CD8-positive, alpha-beta memory T cell (primary cell): ENCODE results near the gene STARD3NL. TPM values are rescaled to one million over a fixed set of nuclear protein-coding genes. Genes with fewer than 3 reads are reported as not detected.
"Not testable (repeated sequence)": the region's sequence is repeated elsewhere in the genome, so short reads cannot be mapped to it uniquely, and the experiment has no call there.

Experiments used
- CTCF ChIA-PET: fragments of 350-600 bp; sonication (Branson Sonifier 250); formaldehyde crosslinking; loops from one replicate; lab custom pipeline; 2021; ENCODE audit warnings: antibody characterized with exemption; lab: Charles Lee
- POLR2A ChIA-PET: fragments of 350-600 bp; sonication (Branson Sonifier 250); formaldehyde crosslinking; loops from one replicate; lab custom pipeline; 2021; ENCODE audit warnings: antibody characterized with exemption; lab: Charles Lee
- DNase-seq, 5 donors: peaks; one replicate each; pipeline versions ENCODE4 v3.0.0 to v3.0.0-alpha.2; 2020 to 2022; ENCODE audit warnings: mixed read lengths in 1 of 5
- H3K27ac ChIP-seq: one replicate; pipeline ENCODE4 v1.7.0; 2013; ENCODE audit warnings: low read depth, mild to moderate bottlenecking, low read length, moderate library complexity
- H3K27me3 ChIP-seq: 2 replicates; pipeline ENCODE4 v1.7.0; 2013; ENCODE audit warnings: low read length, mild to moderate bottlenecking; ENCODE audit not compliant: insufficient read depth, poor library complexity, severe bottlenecking
- H3K36me3 ChIP-seq: 2 replicates; pipeline ENCODE4 v1.7.0; 2013; ENCODE audit warnings: mild to moderate bottlenecking, low read length, moderate library complexity; ENCODE audit not compliant: insufficient read depth
- H3K4me1 ChIP-seq: 2 replicates; pipeline ENCODE4 v1.7.0; 2013; ENCODE audit warnings: mild to moderate bottlenecking, low read length, moderate library complexity; ENCODE audit not compliant: insufficient read depth
- H3K4me3 ChIP-seq: 2 replicates; pipeline ENCODE4 v1.7.0; 2013; ENCODE audit warnings: mild to moderate bottlenecking, low read length
- H3K9me3 ChIP-seq: 2 replicates; pipeline ENCODE4 v1.7.0; 2013; ENCODE audit warnings: mild to moderate bottlenecking, low read length
- H3K27ac Mint-ChIP-seq, 8 donors: one replicate each; pipeline ENCODE4 v1.8.0; 2020 to 2021; ENCODE audit warnings: mixed read lengths in 8 of 8, mild to moderate bottlenecking in 6 of 8, inconsistent platforms in 3 of 8, moderate library complexity in 3 of 8
- H3K27me3 Mint-ChIP-seq, 2 donors: one replicate each; pipeline ENCODE4 v1.8.0; 2020 to 2021; ENCODE audit warnings: mixed read lengths in 2 of 2, mild to moderate bottlenecking in 1 of 2, moderate library complexity in 1 of 2
- H3K36me3 Mint-ChIP-seq, 3 donors: one replicate each; pipeline ENCODE4 v1.8.0; 2020 to 2021; ENCODE audit warnings: mixed read lengths in 3 of 3, inconsistent platforms in 1 of 3, mild to moderate bottlenecking in 1 of 3
- H3K4me1 Mint-ChIP-seq, 3 donors: one replicate each; pipeline ENCODE4 v1.8.0; 2020 to 2021; ENCODE audit warnings: mixed read lengths in 3 of 3, inconsistent platforms in 1 of 3, mild to moderate bottlenecking in 1 of 3
- H3K4me3 Mint-ChIP-seq, 7 donors: one replicate each; pipeline ENCODE4 v1.8.0; 2020 to 2021; ENCODE audit warnings: mixed read lengths in 7 of 7, mild to moderate bottlenecking in 6 of 7, moderate library complexity in 4 of 7, inconsistent platforms in 2 of 7
- H3K9me3 Mint-ChIP-seq, 5 donors: one replicate each; pipeline ENCODE4 v1.8.0; 2020 to 2022; ENCODE audit warnings: mixed read lengths in 5 of 5, mild to moderate bottlenecking in 3 of 5, moderate library complexity in 2 of 5, inconsistent platforms in 1 of 5
- polyA plus RNA-seq: library from polyadenylated mRNA; unstranded; fragments of 300-500 nt; fragmentation: Illumina TruSeq; gene quantifications from one replicate; pipeline ENCODE4 v1.2.3, GENCODE V29; 2021
- total RNA-seq, 2 experiments: library from RNA; stranded (reverse); gene quantifications; one replicate each; pipeline ENCODE4 v1.2.3, GENCODE V29; 2021

STARD3NL gene
- total and polyA plus RNA-seq, 3 experiments from 2014 or later, result 41.5 to 54.2 (median 43.8) TPM

DNA sequence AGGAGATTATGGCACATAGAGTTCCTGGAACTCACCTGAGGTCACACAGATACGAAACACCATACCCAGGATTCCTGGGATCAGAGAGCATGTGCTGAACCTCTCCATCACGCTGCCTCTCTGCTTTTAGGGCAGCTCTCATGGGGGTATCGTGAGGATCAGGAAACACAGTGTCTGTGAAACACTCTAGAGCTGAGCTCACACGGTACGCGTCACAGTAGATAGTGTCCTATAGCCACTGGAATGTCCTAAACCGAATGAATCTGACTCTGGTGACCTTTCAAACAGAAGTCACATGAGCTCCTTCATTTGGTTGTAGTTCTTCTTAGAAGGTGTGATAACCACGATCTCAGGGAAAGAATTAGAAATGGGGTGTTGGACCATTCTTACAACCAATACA is 81.1 kb downstream of the STARD3NL start:
- DNase-seq, H3K27me3 ChIP-seq, H3K9me3 Mint-ChIP-seq, H3K9me3 ChIP-seq, POLR2A ChIA-PET, H3K27ac ChIP-seq, H3K4me1 ChIP-seq, H3K4me3 ChIP-seq, H3K27me3 Mint-ChIP-seq, H3K36me3 ChIP-seq, CTCF ChIA-PET: not testable (repeated sequence)
- peaks cover 1 to 43% (median 3%) of the 10 kb centered on the region in 3 donors for H3K36me3 Mint-ChIP-seq
- H3K4me3 Mint-ChIP-seq, result peak overlapping the region in 5 of 7 donors; percentile 26 to 78 (median 64)
- H3K27ac Mint-ChIP-seq, result peak overlapping the region; percentile 40 to 93 (median 89)
- H3K4me1 Mint-ChIP-seq, result peaks cover 22 to 50% (median 31%) of the 10 kb centered on the region in 3 donors

DNA sequence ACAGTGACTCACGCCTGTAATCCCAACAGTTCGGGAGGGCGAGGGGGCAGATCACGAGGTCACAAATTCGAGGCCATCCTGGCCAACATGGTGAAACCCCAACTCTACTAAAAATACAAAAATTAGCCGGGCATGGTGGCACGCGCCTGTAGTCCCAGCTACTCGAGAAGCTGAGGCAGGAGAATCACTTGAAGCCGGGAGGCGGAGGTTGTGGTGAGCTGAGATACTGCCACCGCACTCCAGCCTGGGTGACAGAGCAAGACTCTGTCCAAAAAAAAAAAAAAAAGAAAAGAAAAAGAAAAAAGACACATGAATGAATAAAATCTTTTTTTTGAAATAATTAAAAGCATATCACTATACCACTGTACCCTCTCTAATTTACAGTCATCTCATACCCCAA is 83.6 kb downstream of the STARD3NL start:
- H3K27me3 Mint-ChIP-seq, H3K36me3 ChIP-seq, H3K27me3 ChIP-seq, H3K27ac ChIP-seq, CTCF ChIA-PET, DNase-seq, H3K9me3 Mint-ChIP-seq, H3K4me3 ChIP-seq, H3K9me3 ChIP-seq, H3K4me1 ChIP-seq: not testable (repeated sequence)
- Mint-ChIP-seq H3K27ac (peak overlapping the region in 6 of 8 donors; percentile 69 to 91 (median 75)), H3K4me3 (peak overlapping the region; percentile 40 to 81 (median 74)), H3K36me3 (peaks cover 4 to 44% (median 6%) of the 10 kb centered on the region in 3 donors), H3K4me1 (peaks cover 15 to 40% (median 33%) of the 10 kb centered on the region in 3 donors)
- POLR2A ChIA-PET, result interaction anchor here (1.2 kb wide), 1 partner anchor 29 kb away, joined by 3 read pairs; no protein-coding TSS in a partner anchor

DNA sequence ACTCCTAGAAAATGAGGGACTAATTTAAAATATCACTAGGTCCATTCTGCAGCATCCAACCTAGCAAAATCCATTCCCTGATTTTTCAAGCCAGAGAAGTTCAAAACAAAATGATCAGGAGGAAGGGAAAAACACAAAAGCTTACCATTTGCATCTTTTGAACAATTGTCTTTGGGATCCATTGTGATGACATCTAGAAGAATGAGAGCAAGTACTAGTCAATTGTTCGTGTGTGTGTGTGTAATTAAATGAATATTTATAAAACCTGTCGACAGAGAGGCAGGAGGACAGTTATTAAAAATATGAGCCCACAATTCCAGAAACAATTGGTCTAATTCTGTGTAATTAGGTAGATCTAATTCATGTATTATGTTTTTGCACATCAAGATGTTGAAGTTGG is 84.0 kb downstream of the STARD3NL start:
- H3K4me3 ChIP-seq, H3K27me3 Mint-ChIP-seq, H3K4me1 ChIP-seq, DNase-seq, H3K9me3 Mint-ChIP-seq, H3K36me3 ChIP-seq, H3K27ac ChIP-seq, H3K9me3 ChIP-seq, H3K27me3 ChIP-seq: not testable (repeated sequence)
- H3K27ac Mint-ChIP-seq, result peak overlapping the region in 6 of 8 donors; percentile 19 to 91 (median 70)
- H3K4me3 Mint-ChIP-seq, result peak overlapping the region in 6 of 7 donors; percentile 41 to 81 (median 71)
- CTCF ChIA-PET, result interaction anchor here (1.2 kb wide), 1 partner anchor 74 kb away, joined by 3 read pairs; no protein-coding TSS in a partner anchor
- POLR2A ChIA-PET, result interaction anchor here (1.2 kb wide), 1 partner anchor 29 kb away, joined by 3 read pairs; no protein-coding TSS in a partner anchor
- H3K4me1 Mint-ChIP-seq, result peaks cover 14 to 40% (median 33%) of the 10 kb centered on the region in 3 donors
- H3K36me3 Mint-ChIP-seq, result peaks cover 5 to 45% (median 6%) of the 10 kb centered on the region in 3 donors

DNA sequence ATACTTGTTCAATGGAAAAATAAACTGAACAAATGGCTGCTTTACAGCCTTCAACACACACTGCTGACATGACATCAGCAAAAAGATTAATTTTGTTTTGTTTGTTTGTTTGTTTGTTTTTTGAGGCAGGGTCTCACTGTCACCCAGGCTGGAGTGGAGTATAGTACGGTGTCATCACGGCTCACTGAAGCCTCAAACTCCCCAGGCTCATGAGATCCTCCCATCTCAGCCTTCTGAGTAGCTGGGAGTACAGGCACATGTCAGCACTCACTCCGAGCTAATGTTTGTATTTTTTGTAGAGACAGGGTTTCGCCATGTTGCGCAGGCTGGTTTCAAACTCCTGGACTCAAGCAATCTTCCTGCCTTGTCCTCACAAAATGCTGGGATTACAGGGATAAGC is 84.5 kb downstream of the STARD3NL start:
- ChIA-PET POLR2A (interaction anchor here (1.2 kb wide), 1 partner anchor 30 kb away, joined by 3 read pairs; no protein-coding TSS in a partner anchor), CTCF (interaction anchor here (1.2 kb wide), 1 partner anchor 73 kb away, joined by 3 read pairs; no protein-coding TSS in a partner anchor)
- Mint-ChIP-seq H3K4me1 (peaks cover 14 to 37% (median 30%) of the 10 kb centered on the region in 3 donors), H3K27ac (peak overlapping the region in 6 of 8 donors; percentile 19 to 91 (median 58)), H3K9me3 (no peaks in the 10 kb centered on the region), H3K4me3 (peak overlapping the region; percentile 54 to 81 (median 67)), H3K27me3 (no peaks in the 10 kb centered on the region), H3K36me3 (peaks cover 3 to 42% (median 6%) of the 10 kb centered on the region in 3 donors)
- DNase-seq, result no peak
- no peaks in the 10 kb centered on the region for H3K36me3 ChIP-seq
- no peaks in the 10 kb centered on the region for H3K4me1 ChIP-seq
- H3K27me3 ChIP-seq, result no peaks in the 10 kb centered on the region
- H3K27ac ChIP-seq, result no peak overlapping the region
- no peak overlapping the region for H3K4me3 ChIP-seq
- no peaks in the 10 kb centered on the region for H3K9me3 ChIP-seq

DNA sequence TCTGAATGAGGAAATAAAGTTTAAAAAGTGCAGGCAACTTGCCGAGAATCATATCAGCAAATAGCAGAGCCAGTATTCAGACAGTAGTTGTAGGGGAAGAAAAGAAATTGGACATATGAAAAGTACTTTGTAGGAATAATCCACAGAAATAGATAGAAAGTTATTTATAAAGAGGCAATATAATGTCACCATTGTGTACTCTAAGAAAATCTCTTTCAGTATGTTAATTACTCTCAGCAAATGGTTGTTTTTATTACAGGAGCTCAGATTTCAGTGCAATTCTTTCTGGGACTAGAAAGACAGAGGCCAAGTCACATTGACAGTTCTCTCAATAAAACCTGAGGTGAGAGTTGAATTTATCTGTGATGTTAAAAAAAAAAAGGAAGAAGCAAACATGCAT is 85.2 kb downstream of the STARD3NL start:
- POLR2A ChIA-PET, H3K27ac ChIP-seq, H3K9me3 ChIP-seq, DNase-seq, H3K27me3 Mint-ChIP-seq, H3K27me3 ChIP-seq, H3K9me3 Mint-ChIP-seq, H3K4me3 ChIP-seq, H3K36me3 ChIP-seq, H3K4me1 ChIP-seq: not testable (repeated sequence)
- CTCF ChIA-PET, result interaction anchor here (1.2 to 1.9 kb wide), 2 partner anchors 47 to 72 kb away, joined by 3 to 5 read pairs; no protein-coding TSS in a partner anchor
- Mint-ChIP-seq H3K36me3 (peaks cover 3 to 44% (median 6%) of the 10 kb centered on the region in 3 donors), H3K4me3 (peak overlapping the region; percentile 54 to 81 (median 67)), H3K4me1 (peaks cover 14 to 36% (median 24%) of the 10 kb centered on the region in 3 donors), H3K27ac (peak overlapping the region in 5 of 8 donors; percentile 32 to 91 (median 61))

DNA sequence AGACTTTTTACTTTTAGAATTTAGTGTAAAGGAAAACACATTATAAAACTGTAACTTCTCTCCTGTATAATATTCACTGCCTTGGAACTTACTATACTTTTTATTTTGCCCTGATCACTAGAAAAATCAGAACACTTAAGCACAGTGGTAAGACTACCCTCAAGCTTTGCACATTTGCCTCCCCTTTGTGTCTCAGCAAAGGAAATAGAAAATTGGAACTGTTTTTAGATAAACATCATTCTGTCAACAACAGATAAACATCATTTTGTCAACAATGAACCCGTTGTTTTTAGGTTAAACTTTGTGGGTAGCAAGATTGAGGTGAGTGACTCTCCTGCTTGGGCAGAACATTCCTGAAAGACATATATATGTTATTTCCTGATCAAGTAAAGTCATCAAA is 86.6 kb downstream of the STARD3NL start:
- H3K9me3 ChIP-seq, POLR2A ChIA-PET, H3K27ac ChIP-seq, H3K27me3 ChIP-seq, H3K27me3 Mint-ChIP-seq, H3K4me1 ChIP-seq, H3K9me3 Mint-ChIP-seq, H3K4me3 ChIP-seq, DNase-seq, H3K36me3 ChIP-seq: not testable (repeated sequence)
- H3K27ac Mint-ChIP-seq, result peak overlapping the region; percentile 42 to 92 (median 86)
- peak overlapping the region; percentile 63 to 81 (median 78) for H3K4me3 Mint-ChIP-seq
- peaks cover 3 to 45% (median 6%) of the 10 kb centered on the region in 3 donors for H3K36me3 Mint-ChIP-seq
- CTCF ChIA-PET, result interaction anchor here (1.9 kb wide), 1 partner anchor 48 kb away, joined by 5 read pairs; no protein-coding TSS in a partner anchor
- H3K4me1 Mint-ChIP-seq, result peaks cover 4 to 28% (median 19%) of the 10 kb centered on the region in 3 donors

DNA sequence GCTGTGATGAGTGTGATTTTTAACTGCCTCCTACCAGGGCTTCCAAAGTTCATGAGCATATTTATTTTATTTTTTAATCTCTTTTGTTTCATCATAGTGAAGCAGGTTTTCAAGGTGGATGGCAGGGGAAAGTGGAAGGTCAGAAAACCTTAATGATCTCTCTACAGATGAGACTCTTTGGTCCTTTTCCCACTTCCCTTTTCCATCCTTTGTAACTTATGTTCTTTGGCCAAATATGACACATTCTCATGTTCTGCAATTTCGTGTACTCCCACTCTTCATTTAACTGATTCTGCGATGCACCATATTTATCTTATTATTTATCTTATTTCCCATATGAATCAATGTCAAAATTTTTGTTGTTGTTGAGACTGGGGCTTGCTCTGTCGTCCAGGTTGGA is 87.9 kb downstream of the STARD3NL start:
- Mint-ChIP-seq H3K4me3 (peak overlapping the region; percentile 59 to 88 (median 80)), H3K27ac (peak overlapping the region in 6 of 8 donors; percentile 19 to 79 (median 50)), H3K36me3 (peaks cover 3 to 41% (median 6%) of the 10 kb centered on the region in 3 donors), H3K4me1 (peaks cover 4 to 23% (median 16%) of the 10 kb centered on the region in 3 donors)
- H3K36me3 ChIP-seq, POLR2A ChIA-PET, DNase-seq, H3K4me1 ChIP-seq, H3K9me3 ChIP-seq, H3K27me3 Mint-ChIP-seq, H3K27ac ChIP-seq, H3K27me3 ChIP-seq, CTCF ChIA-PET, H3K9me3 Mint-ChIP-seq, H3K4me3 ChIP-seq: not testable (repeated sequence)

DNA sequence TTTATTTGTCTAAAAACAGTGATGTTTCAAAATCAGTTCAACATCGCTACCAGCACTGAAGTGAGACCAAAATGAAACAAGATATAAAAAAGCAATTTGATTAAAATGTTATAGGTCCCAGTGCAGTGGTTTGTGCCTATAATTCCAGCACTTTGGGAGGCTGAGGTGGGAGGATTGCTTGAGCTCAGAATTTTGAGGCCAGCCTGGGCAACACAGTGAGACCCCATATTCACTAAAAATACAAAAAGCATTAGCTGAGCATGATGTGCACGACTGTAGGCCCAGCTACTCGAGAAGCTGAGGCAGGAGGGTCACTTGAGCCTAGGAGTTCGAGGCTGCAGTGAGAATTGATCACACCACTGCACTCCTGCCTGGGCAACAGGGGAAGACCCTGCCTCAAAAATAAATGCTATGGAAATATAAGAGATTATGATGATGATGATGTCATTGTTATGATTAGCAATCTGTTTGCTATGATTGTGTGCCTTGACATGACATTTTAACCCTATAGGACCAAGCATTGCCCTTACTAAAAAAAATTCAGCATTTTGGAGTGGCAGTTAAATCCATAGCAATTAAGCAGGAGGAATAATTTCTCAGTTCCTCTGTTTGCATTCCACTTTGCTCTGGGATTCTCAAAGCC is 91.8 kb downstream of the STARD3NL start:
- Mint-ChIP-seq H3K27ac (peak overlapping the region in 2 of 8 donors; percentile 36 to 56), H3K36me3 (peaks cover 2 to 15% (median 3%) of the 10 kb centered on the region in 3 donors), H3K4me3 (peak overlapping the region in 6 of 7 donors; percentile 16 to 89 (median 74))
- H3K27ac ChIP-seq, DNase-seq, CTCF ChIA-PET, H3K4me1 Mint-ChIP-seq, H3K27me3 Mint-ChIP-seq, H3K4me3 ChIP-seq, H3K4me1 ChIP-seq, H3K27me3 ChIP-seq, H3K36me3 ChIP-seq, POLR2A ChIA-PET, H3K9me3 Mint-ChIP-seq, H3K9me3 ChIP-seq: not testable (repeated sequence)
